BE2C (cell line): ENCODE data around the gene ZC3H12D.

Experiments used
- DNase-seq: peaks from one replicate; pipeline ENCODE4 v3.0.0-alpha.2; 2020
- H3K27me3 ChIP-seq: fragments of 250-450 bp; sonication (Bioruptor Pico); 2 replicates; pipeline ENCODE4 v1.5.1; 2020; ENCODE audit warnings: mild to moderate bottlenecking
- H3K36me3 ChIP-seq: fragments of 250-450 bp; sonication (Bioruptor Pico); 2 replicates; pipeline ENCODE4 v1.5.1; 2020; ENCODE audit warnings: mild to moderate bottlenecking
- H3K4me1 ChIP-seq: fragments of 250-450 bp; sonication (Bioruptor Pico); 2 replicates; pipeline ENCODE4 v1.5.1; 2020
- H3K4me3 ChIP-seq: 2 replicates; pipeline ENCODE4 v1.5.1; 2011; ENCODE audit warnings: low read depth, low read length
- H3K9me3 ChIP-seq: fragments of 250-450 bp; sonication (Bioruptor Pico); 2 replicates; pipeline ENCODE4 v1.5.1; 2020
- CTCF ChIP-seq: IDR thresholded peaks from 2 replicates; pipeline ENCODE4 v1.5.1; 2012; ENCODE audit warnings: mild to moderate bottlenecking, low read depth, low read length

The ZC3H12D gene

GRCh38 chr6:149441740-149442139, 43.1 kb downstream of the ZC3H12D start:
- Histone ChIP-seq H3K4me3 (no peak overlapping the region), H3K9me3 (no peaks in the 10 kb centered on the region), H3K27me3 (no peaks in the 10 kb centered on the region), H3K36me3 (no peaks in the 10 kb centered on the region), H3K4me1 (no peaks in the 10 kb centered on the region)
- no peak for TF ChIP-seq CTCF
- no peak for DNase-seq

- no peaks in the 10 kb centered on the region for H3K36me3 ChIP-seq
- no peaks in the 10 kb centered on the region for H3K27me3 ChIP-seq
- no peaks in the 10 kb centered on the region for H3K4me1 ChIP-seq
- TF ChIP-seq CTCF, result no peak
- H3K9me3 ChIP-seq, result no peaks in the 10 kb centered on the region
- no peak overlapping the region for H3K4me3 ChIP-seq
- DNase-seq, result no peak
These were observed 43.8 kb downstream of the ZC3H12D start for GRCh38 chr6:149440735-149441671.

- TF ChIP-seq CTCF, result no peak
- no peaks in the 10 kb centered on the region for H3K27me3 ChIP-seq
- no peaks in the 10 kb centered on the region for H3K36me3 ChIP-seq
- no peaks in the 10 kb centered on the region for H3K4me1 ChIP-seq
- no peak for DNase-seq
- H3K9me3 ChIP-seq, result no peaks in the 10 kb centered on the region
- H3K4me3 ChIP-seq, result no peak overlapping the region
These were observed 45.2 kb downstream of the ZC3H12D start for GRCh38 chr6:149439626-149440025.

GRCh38 chr6:149438855-149439254, 46.0 kb downstream of the ZC3H12D start:
- Histone ChIP-seq H3K4me3 (no peak overlapping the region), H3K27me3 (no peaks in the 10 kb centered on the region), H3K9me3 (no peaks in the 10 kb centered on the region), H3K4me1 (no peaks in the 10 kb centered on the region; the same call in 1 of the 2 replicates), H3K36me3 (no peaks in the 10 kb centered on the region)
- no peak for TF ChIP-seq CTCF
- no peak for DNase-seq

- no peak overlapping the region for H3K4me3 ChIP-seq
- no peak for TF ChIP-seq CTCF
- no peaks in the 10 kb centered on the region for H3K36me3 ChIP-seq
- H3K9me3 ChIP-seq, result no peaks in the 10 kb centered on the region
- no peak for DNase-seq
- H3K27me3 ChIP-seq, result no peaks in the 10 kb centered on the region
- H3K4me1 ChIP-seq, result no peaks in the 10 kb centered on the region; the same call in 1 of the 2 replicates
These were observed 47.6 kb downstream of the ZC3H12D start for GRCh38 chr6:149437212-149437611.

- Histone ChIP-seq H3K36me3 (no peaks in the 10 kb centered on the region), H3K4me1 (no peaks in the 10 kb centered on the region; the same call in 1 of the 2 replicates), H3K4me3 (no peak overlapping the region), H3K9me3 (no peaks in the 10 kb centered on the region), H3K27me3 (no peaks in the 10 kb centered on the region)
- no peak for TF ChIP-seq CTCF
- DNase-seq, result no peak
These were observed 48.2 kb downstream of the ZC3H12D start for GRCh38 chr6:149436647-149437046.
